RWPE2 (cell line): ENCODE data around the gene C10orf120.

Source experiments
- ATAC-seq: fragments of 200-7000 bp; cut with Tn5 transposase; 3 replicates; pipeline ENCODE4 v1.9.1; 2021; ENCODE audit warnings: low read depth
- DNase-seq: peaks from one replicate; pipeline ENCODE4 v3.0.0-alpha.2; 2020; ENCODE audit warnings: low spot score
- H3K27ac ChIP-seq: fragments of 450-650 bp; 2 replicates; pipeline ENCODE4 v1.5.1; 2017; ENCODE audit warnings: mild to moderate bottlenecking; ENCODE audit not compliant: poor library complexity, severe bottlenecking
- H3K27me3 ChIP-seq: fragments of 250-450 bp; sonication (Bioruptor Pico); 2 replicates; pipeline ENCODE4 v1.5.1; 2021; ENCODE audit warnings: mild to moderate bottlenecking, moderate library complexity; ENCODE audit not compliant: insufficient read depth, poor library complexity, severe bottlenecking
- H3K36me3 ChIP-seq: fragments of 250-450 bp; sonication (Bioruptor Pico); 2 replicates; pipeline ENCODE4 v1.5.1; 2020; ENCODE audit warnings: low read depth, mild to moderate bottlenecking, moderate library complexity
- H3K4me1 ChIP-seq: fragments of 250-450 bp; sonication (Bioruptor Pico); 2 replicates; pipeline ENCODE4 v1.5.1; 2021; ENCODE audit warnings: mild to moderate bottlenecking, moderate library complexity; ENCODE audit not compliant: insufficient read depth, poor library complexity, severe bottlenecking
- H3K4me3 ChIP-seq: fragments of 250-450 bp; sonication (Bioruptor Pico); 2 replicates; pipeline ENCODE4 v1.5.1; 2021; ENCODE audit warnings: mild to moderate bottlenecking, moderate library complexity; ENCODE audit not compliant: severe bottlenecking
- H3K9me3 ChIP-seq: fragments of 250-450 bp; sonication (Bioruptor Pico); 2 replicates; pipeline ENCODE4 v1.5.1; 2021; ENCODE audit warnings: mild to moderate bottlenecking, moderate library complexity; ENCODE audit not compliant: severe bottlenecking
- CTCF ChIP-seq: fragments of 450-650 bp; IDR thresholded peaks from one replicate; pipeline ENCODE4 v1.5.1; 2017; ENCODE audit warnings: mild to moderate bottlenecking, moderate library complexity; ENCODE audit not compliant: poor library complexity, severe bottlenecking

C10orf120 gene

DNA sequence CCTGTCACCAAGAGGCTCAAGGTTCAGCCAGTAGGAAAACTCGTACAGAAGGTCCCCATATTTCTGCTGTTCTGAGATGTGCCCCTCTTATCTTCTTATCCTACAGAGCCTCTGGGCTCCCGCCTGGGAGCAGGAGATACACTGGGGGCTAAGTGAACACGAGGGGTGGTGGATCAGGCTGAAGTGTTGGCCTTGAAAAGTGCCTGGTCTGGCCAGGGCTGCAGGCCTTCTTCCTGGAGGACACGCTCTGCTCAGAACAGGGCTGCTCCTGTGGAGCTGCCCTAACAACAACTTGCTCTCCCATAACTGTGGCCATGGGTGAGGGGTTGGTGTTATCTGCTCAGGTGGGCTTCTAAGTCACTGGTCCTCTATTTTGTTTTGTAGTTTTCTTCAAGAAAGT is 33.7 kb downstream of the C10orf120 start:
- Histone ChIP-seq H3K27me3 (peaks cover 4% of the 10 kb centered on the region), H3K36me3 (no peaks in the 10 kb centered on the region), H3K9me3 (no peaks in the 10 kb centered on the region), H3K4me3 (no peak overlapping the region), H3K4me1 (no peaks in the 10 kb centered on the region), H3K27ac (no peak overlapping the region)
- ATAC-seq (no peak), DNase-seq (no peak)
- TF ChIP-seq CTCF = no peak

DNA sequence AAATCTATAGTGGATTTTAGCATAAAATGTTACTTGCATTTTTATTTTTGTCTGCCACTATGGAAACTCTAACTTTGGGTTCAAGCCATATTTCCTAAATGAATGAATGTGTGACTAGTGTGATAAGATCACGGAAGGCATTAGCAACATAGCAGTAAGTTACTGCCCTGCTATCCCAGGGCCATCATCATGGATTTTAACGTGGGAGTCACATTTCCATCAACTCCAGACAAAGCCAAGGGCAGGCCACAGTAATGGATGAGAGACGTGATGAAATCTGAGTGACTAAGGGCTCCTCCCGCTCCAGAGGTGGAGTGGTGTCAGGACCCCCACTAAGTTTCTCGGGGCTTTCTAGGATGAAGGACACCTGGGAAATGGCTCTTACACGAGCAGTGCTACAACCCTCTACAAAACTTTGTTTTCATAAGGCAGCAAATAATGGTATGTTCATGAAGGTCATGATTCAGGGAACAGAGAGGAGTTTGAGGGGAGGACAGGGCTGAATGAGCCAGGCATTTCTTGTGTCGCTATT is 34.3 kb downstream of the C10orf120 start:
- Histone ChIP-seq H3K36me3 (no peaks in the 10 kb centered on the region), H3K27ac (no peak overlapping the region), H3K27me3 (peaks cover 4% of the 10 kb centered on the region), H3K9me3 (no peaks in the 10 kb centered on the region), H3K4me3 (no peak overlapping the region), H3K4me1 (no peaks in the 10 kb centered on the region)
- ATAC-seq = no peak
- no peak for DNase-seq
- TF ChIP-seq CTCF = no peak

DNA sequence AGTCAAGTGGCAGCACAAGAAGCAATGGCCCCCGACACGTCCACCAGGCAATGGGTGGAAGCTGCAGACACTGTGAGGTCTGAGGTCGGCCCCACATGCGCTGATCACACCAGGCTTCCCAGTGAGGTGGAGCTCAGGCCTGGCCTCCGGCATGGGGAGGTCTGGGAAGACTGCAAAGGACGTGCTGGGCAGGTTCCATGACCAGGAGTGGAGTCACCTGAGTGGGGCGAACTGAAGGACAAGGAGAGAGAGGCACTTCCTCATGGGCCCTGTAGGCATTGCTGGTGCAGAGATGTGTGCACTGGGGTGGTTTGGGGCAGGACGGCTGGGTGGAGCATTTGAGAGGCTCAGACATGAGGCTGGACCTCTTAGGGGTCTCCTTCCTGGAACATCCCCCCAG is 35.1 kb downstream of the C10orf120 start:
- no peak overlapping the region for H3K4me3 ChIP-seq

GRCh38 chr10:122663516-122664130 is 36.0 kb downstream of the C10orf120 start:
- no peak overlapping the region for H3K27ac ChIP-seq
- ATAC-seq (no peak), DNase-seq (no peak)
- peaks cover 4% of the 10 kb centered on the region for H3K27me3 ChIP-seq
- no peak overlapping the region for H3K4me3 ChIP-seq
- H3K9me3 ChIP-seq = no peaks in the 10 kb centered on the region
- TF ChIP-seq CTCF = no peak
- no peaks in the 10 kb centered on the region for H3K36me3 ChIP-seq
- no peaks in the 10 kb centered on the region for H3K4me1 ChIP-seq

More for the DNA sequence above, 35.1 kb downstream of the C10orf120 start:
- H3K27ac ChIP-seq = no peak overlapping the region
- ATAC-seq = no peak
- TF ChIP-seq CTCF = no peak
- no peaks in the 10 kb centered on the region for H3K4me1 ChIP-seq
- DNase-seq = no peak
- H3K36me3 ChIP-seq = no peaks in the 10 kb centered on the region
- peaks cover 4% of the 10 kb centered on the region for H3K27me3 ChIP-seq
- no peaks in the 10 kb centered on the region for H3K9me3 ChIP-seq

- Histone ChIP-seq H3K4me3 (no peak overlapping the region), H3K9me3 (no peaks in the 10 kb centered on the region), H3K36me3 (no peaks in the 10 kb centered on the region), H3K4me1 (no peaks in the 10 kb centered on the region), H3K27ac (no peak overlapping the region), H3K27me3 (peaks cover 4% of the 10 kb centered on the region)
- ATAC-seq (no peak), DNase-seq (no peak)
- no peak for TF ChIP-seq CTCF
Observed at GRCh38 chr10:122662231-122662630, 37.4 kb downstream of the C10orf120 start.
